Fibroblast of gingiva (primary cell): ENCODE measurements around the gene TBC1D14.

Source experiments
- DNase-seq: peaks from one replicate; pipeline ENCODE4 v3.0.0-alpha.2; 2011; ENCODE audit warnings: low read depth

Gene TBC1D14

DNA sequence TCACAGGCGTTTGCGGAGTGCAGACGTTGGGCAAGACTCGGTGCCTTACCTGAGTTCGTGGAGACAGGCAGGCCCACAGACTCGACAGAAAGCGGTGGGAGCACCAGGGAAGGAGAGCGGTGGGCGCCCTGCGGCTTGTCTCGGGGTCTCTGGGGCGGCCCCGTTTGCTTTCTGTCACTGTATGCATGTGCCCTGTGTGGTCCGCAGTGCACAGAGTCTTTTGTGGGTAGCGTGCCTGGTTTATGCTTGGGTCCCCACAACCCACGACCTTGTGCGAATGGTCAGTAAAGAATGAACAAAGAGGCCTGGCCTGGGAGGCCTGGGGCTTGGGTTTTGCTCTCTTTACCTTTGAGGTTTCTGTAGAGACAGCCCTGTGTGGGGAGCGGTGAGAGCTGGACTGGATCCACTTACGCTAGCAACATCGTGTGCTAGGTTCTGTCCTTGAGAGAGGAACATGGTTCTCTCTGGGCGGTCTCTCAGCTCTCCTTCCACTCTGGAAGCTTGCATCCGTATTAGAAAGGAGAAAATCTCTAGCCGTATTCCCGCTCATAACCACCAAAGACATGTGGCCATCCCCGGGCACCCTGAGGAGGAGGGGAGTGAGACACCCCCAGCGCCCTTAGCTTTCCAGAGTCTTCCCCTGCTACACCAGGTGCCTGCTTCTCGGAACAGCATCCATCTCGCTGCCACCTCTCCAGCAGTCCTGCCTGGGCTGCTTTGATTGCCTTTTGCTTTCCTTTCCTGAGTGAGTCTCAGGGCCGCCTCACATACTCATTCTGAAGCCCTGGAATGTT is 134.7 kb downstream of the TBC1D14 start:
- no peak for DNase-seq

DNA sequence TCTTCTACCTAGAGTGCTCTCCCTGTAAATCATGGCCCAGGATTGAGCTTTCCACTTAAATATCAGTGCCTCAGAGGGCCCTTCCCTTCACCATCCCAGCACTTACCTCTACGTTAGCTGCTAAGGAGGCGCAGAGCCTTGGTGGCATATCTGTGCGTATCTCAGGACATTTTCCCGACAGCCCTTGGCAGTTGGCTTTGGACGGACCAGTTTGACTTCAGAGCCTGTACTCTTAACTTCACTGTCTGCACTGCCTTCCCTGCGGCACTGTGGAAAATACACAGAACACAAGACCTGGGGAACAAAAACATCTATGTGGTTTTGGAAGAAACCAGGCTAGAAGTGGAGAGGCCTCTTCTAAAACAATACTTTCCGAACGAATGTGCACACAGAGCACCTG is 135.9 kb downstream of the TBC1D14 start:
- no peak for DNase-seq

DNA sequence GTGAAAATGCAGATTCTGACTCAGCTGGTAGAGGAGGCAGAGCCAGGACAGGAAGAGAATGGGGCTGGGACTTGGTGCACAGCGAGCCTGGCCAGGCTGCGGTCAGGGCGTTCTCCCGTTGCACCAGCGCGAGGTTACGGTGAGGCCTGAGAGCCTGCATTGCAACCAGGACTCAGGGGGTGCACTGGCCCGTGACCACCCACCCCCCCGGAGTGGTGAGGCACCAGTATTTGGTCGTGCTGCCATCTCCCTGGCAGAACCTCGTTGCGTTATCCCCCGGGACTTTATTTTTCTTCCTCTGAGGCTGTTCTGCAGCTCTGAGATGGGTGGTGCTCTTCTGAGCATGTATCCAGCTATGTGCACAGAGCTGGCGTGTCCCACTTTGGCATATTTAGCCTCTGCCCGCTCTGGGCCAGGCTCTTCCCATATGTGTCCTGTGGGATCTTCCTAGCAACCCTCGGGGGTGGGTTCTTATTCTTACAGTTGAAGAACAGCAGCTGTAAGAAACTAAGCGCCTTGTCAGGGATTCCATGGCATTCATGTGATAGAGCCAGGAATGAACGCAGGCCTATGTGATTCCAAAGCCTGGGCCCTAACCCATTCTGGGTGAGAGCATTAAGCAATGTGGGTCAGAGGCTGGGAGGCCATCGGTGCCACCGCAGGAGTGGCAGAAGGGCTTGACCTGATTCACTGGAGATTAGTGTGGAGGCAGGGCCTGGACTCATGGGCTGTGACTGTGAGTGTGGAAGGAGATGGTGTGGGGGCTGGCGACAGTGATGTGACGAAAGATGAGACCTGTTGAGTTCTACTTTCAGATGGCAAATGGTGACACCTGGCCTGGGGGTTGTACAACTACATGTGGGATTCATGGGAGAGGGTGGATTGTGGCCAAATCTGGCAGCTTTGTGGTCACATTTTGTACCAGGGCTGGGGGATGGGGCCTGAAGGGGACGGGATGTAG is 136.6 kb downstream of the TBC1D14 start:
- peak; percentile 83 for DNase-seq

DNA sequence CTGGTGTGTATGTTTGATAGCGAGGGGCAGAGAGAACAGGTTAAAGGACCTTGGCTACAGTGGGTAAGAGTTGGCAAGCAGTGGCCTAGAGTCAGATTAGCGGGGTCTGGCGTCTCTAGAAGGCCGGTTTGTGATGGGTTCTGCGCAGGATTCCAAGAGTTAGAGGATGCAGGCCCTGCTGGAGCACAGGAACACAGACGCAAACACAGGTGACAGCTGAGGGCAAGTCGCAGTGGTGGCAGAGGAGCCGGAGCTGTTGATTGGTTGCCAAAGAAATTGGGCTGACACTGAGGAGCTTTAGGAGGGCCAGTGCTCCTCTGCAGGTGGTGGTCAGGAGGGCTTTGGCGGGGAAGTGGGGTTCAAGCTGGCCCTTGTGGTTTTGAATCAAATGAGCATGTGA is 137.3 kb downstream of the TBC1D14 start:
- DNase-seq, result no peak

DNA sequence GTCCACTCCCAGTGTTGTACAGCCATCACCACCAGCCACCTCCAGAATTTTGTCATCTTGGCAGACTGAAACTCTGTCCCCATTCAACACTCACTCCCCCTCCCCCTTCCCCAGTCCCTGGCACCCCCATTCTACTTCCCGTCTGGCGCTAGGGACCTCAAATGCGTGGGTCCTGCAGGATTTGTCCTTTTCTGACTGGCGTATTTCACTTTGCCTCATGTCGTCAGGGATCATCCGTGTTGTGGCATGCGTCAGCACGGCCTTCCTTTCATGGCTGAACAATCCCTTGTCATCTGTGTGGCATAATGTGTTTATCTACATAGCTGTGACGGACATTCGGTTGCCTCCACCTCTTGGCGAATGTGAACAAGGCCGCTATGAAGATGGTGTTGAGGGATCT is 139.0 kb downstream of the TBC1D14 start:
- no peak for DNase-seq

DNA sequence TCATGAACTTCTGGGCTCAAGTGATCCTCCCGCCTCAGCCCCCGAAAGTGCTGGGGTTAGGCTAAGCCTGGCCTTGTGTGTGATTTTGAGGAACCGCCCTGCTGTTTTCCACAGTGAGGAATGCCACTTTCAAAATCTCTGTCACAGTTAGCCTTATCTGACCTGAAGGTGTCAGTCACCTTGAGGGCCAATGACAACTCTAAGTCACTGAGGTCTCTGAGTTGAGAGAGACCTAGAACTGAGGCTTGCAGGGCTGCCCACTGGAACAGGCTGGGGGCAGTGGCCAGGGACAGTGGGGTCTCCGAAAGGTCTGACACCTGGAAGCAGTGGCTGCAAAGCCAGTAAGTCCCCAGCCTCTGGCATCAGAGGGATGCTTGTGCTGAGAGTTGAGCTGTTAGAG is 139.7 kb downstream of the TBC1D14 start:
- no peak for DNase-seq

DNA sequence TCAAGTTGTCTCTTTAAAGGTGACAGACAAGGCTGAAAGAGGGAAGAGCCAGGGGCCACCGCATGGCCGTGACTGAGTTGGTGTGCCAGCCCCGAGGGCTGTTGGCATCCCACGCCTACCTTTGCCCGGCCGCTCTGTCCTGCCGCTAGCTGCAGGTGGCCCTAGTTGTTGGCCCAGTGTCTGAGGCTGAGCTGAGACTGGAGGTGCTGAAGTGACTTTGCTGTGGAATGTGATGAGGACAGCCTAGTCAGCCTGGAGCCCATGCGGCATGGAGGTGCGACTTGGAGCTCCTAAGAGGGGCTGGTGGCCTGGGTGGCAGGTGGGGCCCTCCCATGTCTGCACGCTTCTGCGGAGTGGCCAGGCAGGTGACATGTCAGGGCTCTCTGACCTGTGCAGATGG is 140.1 kb downstream of the TBC1D14 start:
- DNase-seq, result no peak

DNA sequence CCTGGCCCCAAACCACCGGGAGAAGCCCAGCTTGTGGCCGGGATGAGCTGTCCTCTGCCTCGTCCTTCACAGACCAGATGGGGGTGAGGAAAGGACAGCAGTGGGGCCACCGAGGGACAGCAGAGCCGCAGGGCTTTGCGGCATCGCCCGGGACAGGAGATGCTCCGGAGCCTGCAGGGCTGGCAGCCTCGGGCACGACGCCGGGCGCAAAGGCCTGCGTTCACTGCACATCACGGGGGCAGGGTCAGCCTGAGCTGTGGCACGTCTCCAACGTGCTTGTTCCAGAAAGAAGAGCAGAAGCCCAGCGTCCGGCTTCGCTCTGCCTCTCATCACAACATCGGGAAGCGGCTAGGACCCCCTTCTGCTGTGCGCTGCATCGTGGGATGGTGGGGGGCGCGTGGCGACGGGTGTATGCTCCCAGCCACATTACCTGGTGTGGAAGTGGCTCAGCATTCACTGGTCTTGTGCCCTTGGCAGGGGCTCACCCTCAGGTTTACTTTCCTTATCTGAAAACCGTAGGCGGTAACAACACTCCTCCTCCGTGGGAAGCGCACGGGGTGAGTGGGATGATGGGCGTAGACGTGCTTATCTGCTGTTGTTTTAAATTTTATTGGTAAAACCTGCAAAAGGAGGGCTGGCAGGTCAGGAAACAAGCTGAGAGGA is 141.0 kb downstream of the TBC1D14 start:
- no peak for DNase-seq

DNA sequence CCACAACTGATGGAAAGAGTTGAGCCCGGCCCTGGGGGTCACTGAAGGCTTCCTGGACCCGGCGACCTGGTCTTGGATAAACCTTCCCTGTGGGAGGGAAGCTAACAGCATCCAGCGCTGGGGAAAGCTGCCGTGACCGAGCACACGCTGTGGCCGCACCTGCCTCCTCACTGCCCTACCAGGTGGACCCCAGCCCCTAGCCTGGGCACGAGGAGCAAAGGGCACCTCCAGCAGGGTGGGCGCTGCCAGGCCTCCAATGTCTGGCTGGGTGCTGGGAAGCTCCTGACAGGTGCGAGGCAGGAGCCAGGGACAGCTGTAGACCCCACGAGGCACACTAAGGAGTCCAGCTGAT is 141.5 kb downstream of the TBC1D14 start:
- no peak for DNase-seq

DNA sequence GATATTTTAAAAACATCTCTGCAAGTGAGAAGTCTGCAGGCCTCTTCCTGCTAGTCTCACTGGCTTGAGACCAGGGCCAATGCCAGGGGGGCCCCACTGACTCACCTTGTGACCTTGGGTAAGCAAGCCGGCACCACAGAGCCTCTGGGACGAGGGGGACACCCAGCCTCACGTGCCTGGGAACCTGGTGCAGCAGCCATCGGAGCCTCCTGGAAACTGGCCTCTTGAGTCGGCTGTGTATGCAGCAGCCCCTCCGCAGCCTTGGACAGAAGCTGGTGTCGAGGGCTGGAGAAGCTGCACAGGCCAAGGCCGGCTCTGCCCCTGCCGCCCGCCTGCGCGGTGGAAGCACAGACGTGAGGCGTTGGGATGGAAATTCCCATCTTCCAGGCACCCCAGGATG is 142.3 kb downstream of the TBC1D14 start:
- no peak for DNase-seq

DNA sequence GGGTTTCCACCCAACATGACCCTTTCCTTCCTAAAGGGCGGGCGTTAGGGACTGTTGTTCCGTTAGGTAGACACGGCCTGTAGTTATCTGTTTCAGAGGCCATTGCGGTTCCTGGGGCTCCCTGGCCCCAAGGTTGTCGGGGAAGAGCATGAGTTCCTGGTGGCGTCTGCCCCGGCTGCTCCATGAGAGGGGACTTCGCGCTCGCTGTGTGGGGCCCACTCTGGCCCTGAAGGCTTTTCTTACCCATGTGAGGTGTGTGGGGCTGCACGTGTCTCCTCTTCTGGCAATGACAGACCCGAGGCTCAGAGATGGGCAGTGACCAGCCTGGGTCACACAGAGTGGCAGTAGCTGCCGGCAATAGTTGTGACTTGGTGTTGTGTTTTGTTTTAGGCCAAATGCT is 142.7 kb downstream of the TBC1D14 start:
- DNase-seq, result no peak

DNA sequence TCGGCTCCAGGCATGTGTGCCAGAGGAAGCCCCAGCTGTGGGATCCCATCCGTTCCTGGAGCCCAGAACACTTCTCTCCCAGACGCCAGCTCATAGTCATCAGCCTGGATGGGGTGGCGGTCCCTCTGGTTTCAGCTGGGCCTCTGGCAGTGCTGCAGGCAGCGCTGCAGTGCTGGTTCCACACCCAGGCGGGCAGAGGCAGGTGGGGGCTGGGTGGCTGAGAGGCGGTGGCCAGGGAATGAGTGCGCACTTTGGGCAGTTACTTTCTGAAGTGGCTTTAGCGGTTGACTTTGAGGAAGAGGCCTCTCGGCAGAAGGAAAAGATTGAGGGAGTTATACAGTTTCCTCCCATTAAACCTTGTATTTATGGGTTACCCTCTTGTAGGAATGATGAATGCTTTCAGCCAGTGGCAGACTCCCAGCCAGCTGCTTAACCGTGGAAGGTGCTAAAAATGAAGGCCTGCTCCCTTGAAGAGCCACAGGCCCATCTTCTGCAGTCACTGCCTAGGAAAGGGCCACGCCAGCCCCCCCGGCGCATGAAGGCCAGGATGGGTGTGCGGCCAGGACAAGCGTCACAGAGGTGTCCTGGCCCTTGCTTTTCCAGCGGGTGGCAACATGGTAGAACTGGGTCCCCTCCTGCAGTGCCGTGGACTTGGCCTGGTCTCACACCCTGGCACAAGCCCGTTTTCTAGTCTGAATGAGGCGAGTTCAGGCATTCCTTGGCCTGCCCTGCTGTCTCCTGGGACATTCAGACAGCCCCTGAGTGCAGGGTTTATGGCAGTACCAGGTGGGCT is 143.5 kb downstream of the TBC1D14 start:
- DNase-seq, result no peak

DNA sequence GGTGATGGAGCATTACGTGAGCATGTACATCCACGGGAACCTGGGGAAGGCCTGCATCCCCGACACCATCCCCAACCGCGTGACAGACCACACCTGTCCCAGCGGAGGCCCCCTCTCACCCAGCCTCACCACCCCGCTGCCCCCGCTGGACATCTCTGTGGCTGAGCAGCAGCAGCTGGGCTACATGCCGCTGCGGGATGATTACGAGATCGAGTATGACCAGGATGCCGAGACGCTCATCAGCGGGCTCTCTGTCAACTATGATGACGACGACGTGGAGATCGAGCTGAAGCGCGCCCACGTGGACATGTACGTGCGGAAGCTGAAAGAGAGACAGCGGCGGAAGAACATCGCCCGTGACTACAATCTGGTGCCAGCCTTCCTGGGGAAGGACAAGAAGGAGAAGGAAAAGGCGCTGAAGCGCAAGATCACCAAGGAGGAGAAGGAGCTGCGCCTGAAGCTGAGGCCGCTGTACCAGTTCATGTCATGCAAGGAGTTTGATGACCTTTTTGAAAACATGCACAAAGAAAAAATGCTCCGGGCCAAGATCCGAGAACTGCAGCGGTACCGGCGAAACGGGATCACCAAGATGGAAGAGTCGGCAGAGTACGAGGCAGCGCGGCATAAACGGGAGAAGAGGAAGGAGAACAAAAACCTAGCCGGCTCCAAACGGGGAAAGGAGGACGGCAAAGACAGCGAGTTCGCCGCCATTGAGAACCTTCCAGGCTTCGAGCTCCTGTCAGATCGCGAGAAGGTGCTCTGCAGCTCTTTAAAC is 144.7 kb downstream of the TBC1D14 start:
- DNase-seq, result no peak

DNA sequence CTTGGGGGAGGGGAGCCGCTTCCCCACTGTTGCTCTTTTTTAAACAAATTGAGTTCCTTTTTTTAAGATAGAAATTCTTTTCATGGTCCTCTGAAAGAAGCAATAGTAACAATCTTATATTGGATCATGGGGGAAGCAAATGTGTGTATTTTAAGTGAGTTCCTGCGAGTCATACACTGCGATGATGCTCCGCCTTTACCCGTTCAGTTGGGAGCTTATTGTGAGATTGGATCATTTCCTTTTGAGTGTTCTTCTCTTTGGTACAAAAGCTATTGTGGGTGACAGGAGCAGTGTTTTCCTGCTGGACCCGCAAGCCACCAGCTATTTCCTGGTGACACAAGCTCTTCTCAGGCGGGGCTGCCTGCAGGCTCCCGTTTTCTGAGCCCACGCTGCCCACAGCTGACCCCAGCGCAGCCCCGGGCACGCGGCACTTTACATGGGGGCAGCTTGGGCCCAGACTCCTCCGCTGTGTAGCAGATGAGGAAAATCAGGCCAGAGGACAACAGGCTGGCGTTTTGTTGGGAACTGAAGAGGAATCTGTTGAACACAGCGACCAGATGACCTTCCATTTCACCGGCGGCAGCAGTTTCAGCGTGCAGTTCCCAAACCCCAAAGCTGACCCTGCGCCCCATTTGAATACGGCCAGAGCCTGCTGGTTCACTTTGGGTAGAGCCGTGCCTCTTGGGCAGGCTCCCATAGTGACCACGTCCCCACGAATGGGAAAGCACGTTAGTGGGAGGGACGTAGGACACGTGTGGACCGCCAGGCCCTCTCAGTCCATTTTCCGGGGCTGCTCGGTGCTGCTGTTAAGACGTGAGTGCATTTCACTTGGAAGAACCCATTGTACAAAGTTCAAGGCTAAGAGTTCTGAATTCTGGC is 145.7 kb downstream of the TBC1D14 start:
- DNase-seq, result no peak

DNA sequence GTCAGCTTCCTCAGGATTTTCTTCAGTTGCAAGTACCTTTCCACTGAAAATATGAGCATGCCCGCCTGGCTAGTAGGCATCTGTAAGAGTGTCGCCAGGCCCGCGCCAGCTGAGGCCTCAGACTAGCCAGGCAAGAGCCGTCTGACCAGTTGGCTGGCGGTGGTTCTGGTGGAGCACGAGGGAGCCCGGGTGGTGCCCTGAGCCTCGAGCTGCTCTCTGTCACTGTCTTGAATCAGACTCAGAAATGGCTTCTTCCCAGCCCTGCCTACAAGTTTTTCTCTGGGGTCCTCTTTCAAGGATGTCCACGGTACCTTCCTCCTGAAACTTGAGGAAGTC is 146.3 kb downstream of the TBC1D14 start:
- DNase-seq, result no peak

DNA sequence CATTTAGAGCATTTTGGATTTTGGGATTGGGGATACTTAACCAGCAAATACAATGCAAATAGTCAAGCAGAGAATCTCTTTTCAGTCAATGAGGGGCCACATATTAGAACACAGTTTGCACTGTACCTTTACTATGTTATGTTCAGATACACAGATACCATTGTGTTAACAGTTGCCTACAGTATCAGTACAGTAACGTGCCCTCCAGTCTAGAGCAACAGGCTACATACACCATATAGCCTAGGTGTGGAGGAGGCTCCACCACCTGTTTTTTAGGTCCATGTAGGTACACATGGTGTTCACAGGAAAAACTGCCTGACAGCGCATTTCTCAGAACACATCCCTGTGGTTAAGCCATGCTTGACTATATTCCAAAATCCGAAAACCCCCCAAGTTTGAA is 149.2 kb downstream of the TBC1D14 start:
- no peak for DNase-seq

DNA sequence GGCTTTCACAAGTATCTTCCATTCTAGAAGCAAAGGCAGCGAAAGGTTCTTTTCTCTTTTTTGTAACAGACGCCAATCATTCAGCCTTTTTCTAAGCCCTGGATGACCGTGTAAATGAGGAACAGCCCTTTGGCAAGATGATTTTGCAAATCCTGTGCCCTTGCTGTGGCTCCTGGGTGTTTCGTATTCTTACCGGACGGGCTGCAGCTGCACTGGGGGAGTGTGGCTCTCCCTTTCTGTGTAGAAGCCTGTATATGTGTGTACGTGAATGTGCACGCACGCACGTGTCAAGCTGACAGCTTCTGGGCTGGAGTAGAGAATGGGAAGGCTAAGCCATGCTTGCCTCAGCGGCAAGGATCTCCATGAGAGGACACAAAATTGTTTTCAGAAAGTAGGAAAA is 150.0 kb downstream of the TBC1D14 start:
- no peak for DNase-seq

DNA sequence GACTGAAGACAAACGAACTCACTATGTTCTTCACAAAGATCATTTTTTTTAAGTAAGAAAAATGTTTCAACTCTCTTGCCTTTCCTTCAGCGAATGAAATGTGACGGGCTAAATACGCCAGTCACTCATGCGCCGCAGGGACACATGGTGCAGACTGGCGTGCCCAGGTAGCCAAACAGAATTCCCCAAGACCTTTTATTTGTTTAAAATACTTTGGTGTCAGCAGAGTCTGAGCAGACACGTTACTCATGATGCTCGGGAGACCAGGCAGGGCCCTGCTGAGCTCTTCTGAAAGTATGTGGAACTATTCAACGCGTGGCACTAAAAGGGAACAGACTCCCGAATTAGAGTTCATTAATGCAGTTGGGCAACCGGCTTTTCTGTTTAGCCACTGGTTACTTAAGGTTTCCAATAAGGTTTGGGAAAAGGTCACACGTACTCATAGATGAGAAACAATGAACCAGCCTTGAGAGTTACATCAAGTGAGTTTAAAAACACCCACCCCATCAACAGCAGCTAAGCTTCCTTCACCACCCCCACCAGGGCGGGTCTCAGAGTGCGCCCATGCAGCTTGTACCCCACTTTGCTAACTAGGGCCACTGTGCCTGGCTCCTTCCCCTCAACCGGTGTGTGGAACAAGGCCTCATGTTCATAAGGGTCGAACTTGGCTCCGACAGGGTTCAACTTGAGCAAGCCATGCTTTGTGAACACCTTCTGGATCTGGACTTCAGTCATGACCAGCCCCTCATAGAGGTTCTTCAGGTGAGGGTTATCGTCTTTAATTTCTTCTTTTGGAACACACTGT is 150.9 kb downstream of the TBC1D14 start:
- DNase-seq, result peak; percentile 72

DNA sequence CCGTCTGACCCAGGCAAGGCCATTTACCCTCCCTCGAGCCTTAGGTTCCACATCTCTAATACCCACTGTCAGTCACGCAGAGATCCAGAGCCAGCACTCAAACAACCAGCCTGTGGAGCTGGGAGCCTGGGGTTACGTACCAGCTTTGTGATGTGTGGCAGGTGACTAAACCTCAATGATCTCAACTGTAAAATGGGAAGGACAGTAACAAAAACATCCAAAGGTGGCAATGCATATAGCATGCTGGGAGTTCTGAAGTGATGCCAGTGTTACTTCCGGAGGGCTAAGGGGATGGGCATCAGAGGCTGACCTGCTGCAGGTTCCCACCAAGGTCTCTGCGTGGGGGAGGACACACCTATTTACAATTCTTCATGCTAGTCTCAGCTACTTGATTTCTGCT is 152.2 kb downstream of the TBC1D14 start:
- DNase-seq, result no peak
